Stimulated activated CD8-positive, alpha-beta memory T cell treated with anti-CD3 and anti-CD28 coated beads, Interleukin-2, amount 100 ng/mL, for 48 hours (primary cell): ENCODE results near the gene EIF2S3.
"Not testable (repeated sequence)": the region's sequence is repeated elsewhere in the genome, so short reads cannot be mapped to it uniquely, and the experiment has no call there.

Experiments used
- DNase-seq, 2 donors: peaks; one replicate each; pipeline ENCODE4 v3.0.0-alpha.2; 2020; ENCODE audit warnings: low read depth in 2 of 2

The EIF2S3 gene

DNA sequence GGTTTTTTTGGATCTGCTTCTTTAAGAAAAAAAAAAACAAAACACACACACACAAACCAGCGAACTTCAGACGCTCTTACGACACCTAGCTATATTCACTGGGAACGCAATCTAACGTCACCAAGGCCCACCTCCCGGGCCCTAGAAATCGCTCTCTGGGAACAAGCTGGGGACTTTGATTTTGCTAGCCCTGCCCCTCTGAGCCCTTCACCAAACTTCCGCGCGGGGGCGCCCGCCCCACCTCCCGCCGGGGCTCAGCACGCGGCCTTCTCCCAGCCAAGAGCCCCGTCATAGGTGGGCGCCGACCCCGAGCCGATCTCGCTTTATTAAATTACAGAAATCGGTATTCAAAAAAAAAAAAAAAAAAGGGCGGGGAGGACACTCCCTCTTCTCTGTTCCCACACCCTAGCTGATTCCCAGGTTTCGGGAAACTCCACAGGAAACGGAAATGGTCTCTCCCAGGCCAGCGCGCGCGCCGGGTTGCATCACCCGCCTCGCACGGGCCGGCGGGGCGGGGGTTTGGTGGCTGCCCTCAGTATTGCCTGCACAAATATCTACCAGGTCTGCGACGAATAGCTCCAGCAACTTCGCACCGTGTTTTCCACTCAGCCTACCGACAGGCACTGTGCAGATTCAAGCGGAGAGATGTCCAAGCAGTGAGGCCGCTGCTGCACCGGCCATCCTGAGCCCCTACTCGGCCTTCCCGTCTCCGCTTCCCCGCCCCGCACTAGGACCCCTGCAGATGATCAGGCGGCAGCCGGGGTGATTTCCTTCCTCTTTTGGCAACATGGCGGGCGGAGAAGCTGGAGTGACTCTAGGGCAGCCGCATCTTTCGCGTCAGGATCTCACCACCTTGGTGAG is at the start of gene EIF2S3:
Gene EIF2S3 (plus strand): TSS at position 775 of the 861 bp plus-strand sequence. CDS start 13 bp downstream, at position 788.
- DNase-seq = peak; percentile 65 to 78

DNA sequence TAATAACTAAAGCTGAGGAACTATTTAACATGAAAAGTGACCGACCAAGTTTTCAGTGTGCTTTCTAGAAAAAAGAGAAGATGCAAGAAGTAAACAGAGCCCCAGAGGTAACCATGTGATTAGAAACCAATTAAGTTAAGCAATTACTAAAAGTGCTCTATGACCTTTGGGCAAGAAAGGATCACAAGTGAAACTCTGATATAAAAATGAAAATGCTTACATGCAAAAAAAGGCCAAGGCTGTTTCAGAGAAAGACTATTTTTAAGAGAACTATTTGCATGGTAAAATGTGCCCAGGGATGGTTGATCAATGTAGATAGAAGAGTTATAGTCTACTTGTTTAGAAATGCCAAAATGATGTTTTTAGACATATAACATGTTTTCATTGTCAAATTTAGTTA is 49.7 kb upstream of the EIF2S3 start:
- no peak for DNase-seq

DNA sequence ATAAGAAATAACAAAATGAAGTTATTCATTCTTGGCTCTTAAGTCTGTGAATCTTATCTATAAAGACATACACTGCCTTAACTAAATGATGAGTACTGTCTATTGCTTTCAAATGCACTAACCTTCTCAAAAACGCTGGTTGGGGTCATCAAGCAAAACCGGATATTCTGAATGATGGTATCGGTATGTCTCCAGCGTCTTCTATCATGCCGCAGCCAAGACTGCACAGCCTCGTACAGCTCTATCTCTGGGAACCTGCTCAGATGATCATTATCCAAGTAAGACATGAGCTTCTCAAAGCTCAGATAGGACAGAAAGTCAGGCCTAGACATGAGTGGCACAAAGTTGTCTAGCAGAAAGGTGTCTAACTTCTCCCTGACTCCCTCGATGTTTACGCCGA is 48.9 kb upstream of the EIF2S3 start:
- no peak for DNase-seq

DNA sequence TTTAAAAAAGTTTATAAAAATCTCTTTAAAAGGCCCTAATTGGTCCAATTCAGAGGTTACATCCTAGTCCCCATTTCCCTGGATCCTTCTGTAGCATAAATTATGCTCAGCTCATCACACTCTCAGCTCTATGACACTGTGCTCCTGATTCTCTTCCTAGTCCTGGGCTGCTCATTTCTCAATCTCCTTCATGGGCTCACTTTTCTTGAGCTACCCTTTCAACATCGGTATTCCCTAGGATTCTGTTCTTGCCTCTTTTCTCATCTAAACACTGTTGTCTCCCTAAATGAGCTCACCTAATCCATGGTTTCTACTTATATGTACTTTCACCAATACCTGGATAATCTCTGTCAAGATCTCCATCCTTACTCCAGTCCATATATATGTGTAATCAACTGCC is 42.5 kb upstream of the EIF2S3 start:
- DNase-seq = no peak

DNA sequence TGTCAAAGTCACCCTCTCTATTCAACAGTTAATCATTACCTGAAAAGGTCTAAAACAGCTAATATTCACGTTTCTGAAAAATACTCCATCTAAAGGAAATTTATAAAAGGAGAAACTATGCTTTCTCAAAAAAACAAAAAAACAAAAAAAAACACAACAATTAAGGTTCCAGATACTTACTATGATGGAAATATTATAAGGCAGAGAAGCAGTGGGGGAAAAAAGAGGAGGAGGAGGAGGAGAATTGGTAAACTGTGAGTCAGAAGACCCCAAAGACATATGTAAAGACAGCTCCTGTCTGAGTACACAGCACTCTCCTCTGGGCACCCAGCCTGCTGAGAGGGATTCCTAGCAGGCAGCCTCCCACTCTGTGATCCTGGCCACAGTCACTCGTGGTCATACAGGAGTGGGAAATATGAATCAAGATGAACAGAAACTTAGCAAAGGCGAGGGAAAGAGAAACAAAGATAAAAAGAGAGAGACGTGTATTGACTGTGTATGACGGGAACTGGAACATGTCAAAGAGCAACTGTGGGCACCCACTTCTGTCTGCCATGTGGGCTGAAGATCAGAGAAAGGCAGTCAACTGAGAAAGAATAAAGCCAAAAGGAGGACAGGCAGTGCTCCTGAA is 40.3 kb upstream of the EIF2S3 start:
- peak; percentile 11 to 23 for DNase-seq

DNA sequence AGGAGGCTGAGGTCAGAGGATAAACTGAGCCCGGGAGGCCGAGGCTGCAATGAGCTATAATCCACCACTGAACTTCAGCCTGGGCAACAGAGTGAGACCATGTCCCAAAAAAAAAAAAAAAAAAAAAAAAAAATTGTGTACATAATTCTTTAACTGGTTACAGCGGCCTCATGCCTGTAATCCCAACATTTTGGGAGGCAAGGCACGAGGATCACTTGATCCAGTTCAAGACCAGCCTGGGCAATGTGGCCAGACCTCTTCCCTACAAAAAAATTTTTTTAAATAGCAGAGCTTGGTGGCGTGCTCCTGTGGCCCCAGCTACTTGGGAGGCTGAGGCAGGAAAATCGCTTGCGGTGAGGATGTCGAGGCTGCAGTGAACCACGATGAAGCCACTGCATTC is 37.1 kb upstream of the EIF2S3 start:
- no peak for DNase-seq

DNA sequence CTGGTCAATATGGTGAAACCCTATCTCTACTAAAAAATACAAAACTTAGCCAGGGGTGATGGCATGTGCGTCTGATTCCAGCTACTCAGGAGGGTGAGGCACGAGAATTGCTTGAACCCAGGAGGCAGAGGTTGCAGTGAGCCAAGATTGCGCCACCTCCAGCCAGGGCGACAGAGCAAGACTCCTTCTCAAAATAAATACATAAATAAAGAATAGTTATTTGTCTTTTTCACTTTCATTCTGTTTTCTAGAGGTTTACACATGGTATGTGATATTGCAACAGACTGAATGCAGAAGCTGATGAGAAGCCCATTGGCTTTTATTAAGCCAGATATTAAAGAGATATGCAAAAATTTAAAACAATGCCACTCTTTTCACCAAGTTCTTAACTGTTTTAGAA is 35.9 kb upstream of the EIF2S3 start:
- no peak for DNase-seq

DNA sequence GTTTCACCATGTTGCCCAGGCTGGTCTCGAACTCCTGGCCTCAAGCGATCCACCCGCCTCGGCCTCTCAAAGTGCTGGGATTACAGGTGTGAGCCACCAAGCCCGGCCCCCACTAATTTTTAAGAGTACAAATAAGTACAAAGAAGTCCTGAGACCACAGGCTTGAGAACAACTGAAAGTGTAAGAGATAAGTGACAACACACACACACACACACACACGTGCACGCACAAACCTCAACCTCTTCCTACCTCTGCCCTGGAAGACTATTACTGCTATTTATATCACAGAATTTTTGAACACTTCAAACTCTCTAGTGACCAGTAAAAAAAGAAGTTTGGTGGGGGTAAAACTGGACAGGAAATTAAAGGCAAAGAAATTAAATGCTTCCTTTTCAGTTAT is 35.3 kb upstream of the EIF2S3 start:
- no peak for DNase-seq

DNA sequence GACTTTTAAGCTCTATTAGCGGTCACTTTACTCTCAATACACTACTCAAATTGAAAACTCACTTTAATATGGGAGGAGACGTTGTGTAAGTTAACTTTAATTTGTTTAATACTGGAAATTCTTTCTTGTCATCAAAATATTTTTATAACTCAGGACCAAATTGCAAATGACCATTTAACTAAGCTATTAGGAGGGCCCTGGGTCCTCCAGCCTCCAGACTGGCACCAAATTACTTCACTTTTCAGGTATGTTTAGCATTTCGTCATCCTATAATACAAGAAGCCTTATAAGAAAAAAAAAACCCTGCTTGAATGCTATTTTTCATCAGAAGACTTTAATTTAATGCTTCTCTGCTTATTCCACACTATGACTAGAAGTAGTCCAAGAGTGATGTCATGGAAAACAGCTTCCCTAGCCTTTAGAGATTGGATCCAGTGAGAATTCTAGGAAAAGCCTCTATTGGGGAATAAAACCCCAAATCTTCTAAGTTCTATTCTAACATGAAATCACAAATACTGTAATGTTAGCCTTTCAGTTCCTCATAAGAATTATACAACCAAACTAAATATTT is 34.4 kb upstream of the EIF2S3 start:
- DNase-seq = no peak

DNA sequence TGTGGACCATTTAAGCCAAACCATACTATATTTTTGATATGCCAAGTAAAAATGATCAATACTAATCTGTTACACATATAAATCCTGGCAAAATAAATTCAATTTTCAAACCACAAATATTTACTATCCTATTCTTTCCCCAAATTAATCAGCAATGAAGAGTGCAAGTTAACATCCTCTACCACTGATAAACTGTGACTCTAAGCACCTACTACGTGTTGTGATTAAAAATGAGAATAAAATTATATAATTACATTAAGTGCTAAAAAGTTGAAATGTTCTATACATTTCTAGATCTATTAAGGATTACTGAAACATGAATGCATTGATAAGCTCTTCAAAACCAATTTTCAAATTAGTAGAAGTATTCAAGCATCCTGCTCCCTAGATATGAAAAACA is 31.2 kb upstream of the EIF2S3 start:
- DNase-seq = no peak

DNA sequence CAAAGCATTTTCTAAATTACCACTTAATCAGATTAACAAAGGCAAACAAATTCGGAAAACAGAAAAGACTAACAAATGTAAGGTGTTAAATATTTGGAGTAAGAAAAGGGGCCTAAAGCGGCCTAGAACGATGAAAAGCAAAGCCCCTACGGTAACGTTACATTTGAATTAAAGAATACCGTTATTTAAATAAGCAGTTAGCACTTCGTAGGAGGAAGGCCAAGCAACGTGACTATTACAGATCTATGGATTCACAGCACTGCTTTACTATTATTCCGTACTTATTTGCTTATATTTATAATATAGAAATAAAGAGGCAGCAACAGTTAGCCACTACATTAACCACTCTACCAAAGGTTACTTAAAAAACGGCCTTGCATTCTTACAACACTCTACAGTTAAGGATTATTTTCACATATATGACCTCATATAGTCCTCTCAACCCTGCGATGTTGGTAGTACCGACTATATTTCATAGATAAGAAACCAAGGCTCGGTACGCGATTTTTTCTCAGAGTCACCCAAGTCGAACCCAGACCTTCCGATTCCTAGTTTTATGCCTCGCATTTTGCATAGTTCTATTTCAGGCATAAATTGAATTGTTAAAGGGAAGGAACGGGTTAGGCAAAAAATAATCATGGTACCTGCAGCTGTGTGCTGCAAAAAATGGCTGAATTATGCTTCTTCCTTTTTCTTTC is 30.6 kb upstream of the EIF2S3 start:
- no peak for DNase-seq

DNA sequence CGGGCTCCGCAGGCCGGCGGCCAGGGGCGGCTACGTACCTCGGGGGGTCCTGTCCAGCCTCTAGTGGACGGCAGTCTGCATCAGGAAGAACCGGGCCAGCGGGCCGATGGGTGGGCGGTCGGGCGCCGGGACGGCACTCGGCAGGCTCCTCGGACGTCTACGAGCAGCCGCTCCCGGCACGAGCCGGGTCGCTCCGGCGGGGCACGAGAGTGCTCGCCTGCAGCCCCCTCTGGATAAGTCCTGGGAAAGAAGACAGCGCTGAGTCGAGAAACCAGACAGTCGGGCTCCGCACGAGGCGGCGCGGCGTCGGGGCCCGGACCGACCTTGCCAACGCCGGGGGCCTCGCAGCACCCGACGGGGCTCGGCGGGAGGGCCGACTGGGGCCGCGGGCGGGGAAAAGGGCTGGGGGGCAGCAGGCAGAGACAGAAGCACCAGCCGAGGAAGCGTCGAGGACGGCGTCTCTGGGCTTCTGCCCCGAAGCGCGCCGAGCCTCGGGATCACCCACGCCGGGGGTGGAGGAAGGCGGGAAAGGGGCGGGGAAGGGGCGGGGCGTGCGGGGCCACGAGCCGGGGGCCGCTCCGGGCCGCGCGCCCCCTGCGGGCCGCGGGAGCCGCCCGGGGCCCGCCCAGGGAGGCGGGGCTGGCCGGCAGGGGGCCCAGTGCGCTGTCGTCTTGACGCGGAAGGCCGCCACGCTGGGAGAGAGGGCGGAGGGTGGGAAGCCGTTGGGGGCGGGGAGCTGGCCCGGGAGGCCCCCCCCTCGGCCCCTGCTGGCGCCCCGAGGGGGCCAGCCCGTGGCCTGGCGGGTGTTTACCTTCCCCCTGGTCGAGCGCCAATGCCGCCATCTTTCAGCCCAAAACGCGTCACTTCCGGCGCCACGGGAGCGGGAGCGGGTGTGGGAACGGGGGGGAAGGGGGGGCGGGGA is 29.7 kb upstream of the EIF2S3 start:
- peak; percentile 75 to 78 for DNase-seq

DNA sequence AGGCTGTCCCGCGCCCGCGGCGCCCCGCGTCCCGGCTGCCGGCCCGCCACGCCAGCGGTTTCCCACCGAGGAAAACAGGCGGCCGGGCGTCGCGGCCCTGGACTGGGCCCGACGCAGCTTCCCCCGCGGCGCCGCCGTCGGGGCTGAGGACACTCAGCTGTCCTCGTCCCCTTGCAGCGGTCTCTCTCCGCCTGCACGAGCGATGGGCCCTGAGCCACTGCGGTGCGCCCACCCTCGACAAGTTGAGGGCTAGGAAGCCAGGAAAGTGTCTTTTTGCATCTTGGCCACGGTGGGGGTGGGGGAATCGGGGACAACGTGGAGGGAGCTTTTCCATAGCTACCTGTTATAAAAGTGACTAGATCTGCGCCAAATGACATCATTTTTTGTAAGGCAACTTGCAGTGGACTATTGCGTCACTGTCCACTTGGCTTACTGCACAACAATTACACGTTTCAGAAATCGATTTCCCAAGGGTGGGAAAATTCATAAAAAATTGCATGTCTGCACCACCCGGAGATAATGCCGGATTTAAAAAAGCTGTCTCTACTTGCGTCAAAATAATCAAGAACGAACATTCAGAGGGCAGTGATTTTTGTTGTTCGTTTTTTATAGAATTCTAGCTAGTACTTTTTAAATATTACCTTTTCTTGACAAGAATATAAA is 28.9 kb upstream of the EIF2S3 start:
- DNase-seq = no peak

DNA sequence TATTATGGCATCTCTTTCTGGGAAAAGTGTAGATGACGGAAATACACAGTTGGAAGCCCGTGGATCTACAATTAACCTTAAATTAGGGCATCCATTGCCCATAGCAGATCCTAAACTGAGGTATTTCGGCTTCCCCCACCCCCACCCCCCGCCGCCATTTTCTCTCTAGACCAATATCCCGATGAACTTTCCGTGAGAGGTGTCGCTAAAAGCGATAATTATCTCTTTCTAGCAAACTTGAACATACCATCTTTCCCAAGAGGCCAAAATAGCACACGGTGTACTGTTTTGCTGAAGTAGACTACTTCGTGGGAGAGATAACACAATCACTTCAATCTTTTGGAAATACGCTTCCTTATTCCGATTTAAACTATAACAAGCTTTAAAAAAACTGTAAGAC is 28.3 kb upstream of the EIF2S3 start:
- no peak for DNase-seq

DNA sequence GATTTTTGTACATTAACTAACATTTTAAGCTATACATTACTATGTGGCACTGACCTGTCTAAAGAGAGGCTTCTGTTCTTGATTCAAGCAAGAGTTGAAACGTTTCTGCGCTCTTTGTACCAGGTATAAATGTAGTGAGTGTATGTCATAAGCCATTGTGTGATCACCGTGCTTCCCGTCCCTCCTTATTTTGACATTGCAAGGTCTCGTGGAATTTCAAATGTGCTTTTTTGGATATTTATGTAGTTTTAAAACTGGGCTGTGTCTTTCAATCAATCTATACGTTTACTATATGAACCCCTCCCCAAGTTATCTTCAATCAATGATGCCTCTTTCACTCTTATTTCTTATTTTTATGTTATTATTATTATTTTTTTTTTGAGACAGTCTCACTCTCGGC is 27.7 kb upstream of the EIF2S3 start, which contains the start of gene KLHL15:
Gene KLHL15 (minus strand): TSS at position 101 of the 400 bp plus-strand sequence. CDS start 20,493 bp downstream, outside the sequence.
- no peak for DNase-seq

DNA sequence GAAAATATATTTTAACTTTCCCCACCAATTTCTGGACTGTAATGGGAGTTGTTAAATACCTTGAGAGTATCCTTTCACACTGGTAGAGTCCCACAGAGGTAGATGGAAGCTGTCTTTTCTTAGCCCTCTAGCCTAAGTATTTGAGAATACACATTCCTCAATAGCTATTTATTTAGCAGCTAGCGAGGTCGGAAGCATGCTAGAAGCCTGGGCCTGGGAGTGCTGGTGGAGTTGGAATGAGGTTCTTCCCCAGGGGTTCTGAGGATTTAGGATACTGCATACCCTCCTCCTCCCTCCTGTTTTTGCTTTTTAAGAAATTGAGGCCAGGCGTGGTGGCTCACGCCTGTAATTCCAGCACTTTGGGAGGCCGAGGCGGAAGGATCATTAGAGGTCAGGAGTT is 26.8 kb upstream of the EIF2S3 start:
- no peak for DNase-seq

DNA sequence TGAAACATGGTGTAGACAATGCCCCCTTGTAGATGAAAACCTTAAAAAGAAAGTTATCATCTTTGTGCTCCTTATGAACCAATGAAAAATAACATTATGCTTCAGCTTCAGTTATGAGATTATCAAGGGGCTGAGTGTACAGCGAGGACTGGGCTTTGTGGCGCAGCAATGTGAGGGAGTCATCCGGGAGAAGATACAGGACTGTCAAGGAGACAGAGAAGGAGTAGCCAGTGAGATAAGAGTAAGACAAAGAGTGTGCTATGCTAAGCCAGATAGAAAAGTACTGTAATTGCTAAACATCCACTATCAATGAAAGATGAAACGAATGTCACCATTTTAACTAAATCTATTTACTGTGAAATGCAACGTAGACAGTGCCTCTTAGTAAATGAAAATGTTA is 24.2 kb upstream of the EIF2S3 start:
- no peak for DNase-seq

DNA sequence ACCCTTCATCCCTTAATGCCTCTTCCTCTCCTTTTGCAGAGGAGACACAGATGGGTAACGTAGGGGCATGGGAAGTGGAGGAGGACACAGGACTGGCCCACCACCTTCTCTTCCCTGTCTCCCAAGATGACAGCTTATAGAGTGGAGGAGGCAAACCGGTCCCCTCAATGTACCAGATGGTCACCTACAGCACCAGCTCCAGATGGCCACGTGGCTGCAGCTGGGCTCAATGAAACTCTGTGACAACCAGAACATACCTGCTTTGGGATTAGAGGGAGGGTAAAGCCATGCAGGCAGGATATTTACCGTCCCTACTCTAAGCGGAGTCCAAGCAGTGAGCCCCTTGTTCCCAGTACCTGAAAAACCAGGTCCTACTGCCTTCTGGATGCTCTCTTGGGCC is 20.3 kb upstream of the EIF2S3 start:
- DNase-seq = no peak

DNA sequence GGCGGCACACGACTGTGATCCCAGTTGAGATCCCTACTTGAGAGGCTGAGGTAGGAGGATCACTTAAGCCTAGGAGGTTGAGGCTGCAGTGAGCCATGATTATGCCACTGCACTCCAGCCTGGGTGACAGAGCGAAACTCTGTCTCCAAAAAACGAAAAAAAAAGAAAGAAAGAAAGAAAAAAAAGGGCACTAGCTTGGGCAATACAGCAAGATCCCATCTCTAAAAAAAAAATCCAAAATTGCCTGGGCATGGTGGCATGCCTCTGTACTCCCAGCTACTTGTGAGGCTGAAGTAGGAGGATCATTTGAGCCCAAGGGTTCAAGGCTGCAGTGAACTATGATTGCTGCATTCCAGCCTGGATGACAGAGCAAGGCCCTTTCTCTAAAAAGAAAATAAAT is 17.0 kb upstream of the EIF2S3 start:
- DNase-seq = no peak

DNA sequence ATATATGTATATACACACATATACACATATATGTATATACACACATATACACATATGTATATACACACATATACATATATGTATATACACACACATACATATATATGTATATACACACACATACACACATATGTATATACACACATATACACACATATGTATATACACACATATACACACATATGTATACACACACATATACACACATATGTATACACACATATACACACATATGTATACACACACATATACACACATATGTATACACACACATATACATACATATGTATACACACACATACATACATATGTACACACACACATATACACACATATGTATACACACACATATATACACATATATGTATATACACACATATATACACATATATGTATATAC is 8.7 kb upstream of the EIF2S3 start:
- not testable (repeated sequence) for DNase-seq

DNA sequence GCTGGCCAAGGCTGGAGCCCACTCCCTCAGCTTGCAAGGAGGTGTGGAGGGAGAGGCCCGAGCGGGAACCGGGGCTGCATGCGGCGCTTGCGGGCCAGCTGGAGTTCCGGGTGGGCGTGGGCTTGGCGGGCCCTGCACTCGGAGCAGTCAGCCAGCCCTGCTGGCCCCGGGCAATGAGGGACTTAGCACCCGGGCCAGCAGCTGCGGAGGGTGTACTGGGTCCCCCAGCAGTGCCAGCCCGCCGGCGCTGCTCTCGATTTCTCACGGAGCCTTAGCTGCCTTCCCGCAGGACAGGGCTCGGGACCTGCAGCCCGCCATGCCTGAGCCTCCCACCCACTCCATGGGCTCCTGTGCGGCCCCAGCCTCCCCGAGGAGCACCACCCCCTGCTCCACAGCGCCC is 5.1 kb upstream of the EIF2S3 start:
- not testable (repeated sequence) for DNase-seq
